Endodermal cell (in vitro differentiated cells): ENCODE measurements around the gene RIMBP3C. TPM values are rescaled to one million over a fixed set of nuclear protein-coding genes. Genes with fewer than 3 reads are reported as not detected.
A peak's percentile ranks its signal among the peaks of the same experiment; 100 is the strongest.

Experiments used
- DNase-seq: peaks from one replicate; pipeline ENCODE4 v3.0.0-alpha.2; 2017
- H3K27ac ChIP-seq: 2 replicates; pipeline ENCODE4 v1.5.1; 2013; ENCODE audit warnings: mild to moderate bottlenecking, low read depth, low read length, moderate library complexity
- H3K27me3 ChIP-seq: 2 replicates; pipeline ENCODE4 v1.6.1; 2013; ENCODE audit warnings: mild to moderate bottlenecking, low read length, moderate library complexity; ENCODE audit not compliant: insufficient read depth, control insufficient read depth, poor library complexity, severe bottlenecking
- H3K36me3 ChIP-seq: 2 replicates; pipeline ENCODE4 v1.7.0; 2013; ENCODE audit warnings: mild to moderate bottlenecking, low read length, moderate library complexity; ENCODE audit not compliant: control insufficient read depth, insufficient read depth
- H3K4me1 ChIP-seq: one replicate; pipeline ENCODE4 v1.7.0; 2013; ENCODE audit warnings: low read length; ENCODE audit not compliant: control insufficient read depth, insufficient read depth
- H3K4me3 ChIP-seq: 2 replicates; pipeline ENCODE4 v1.5.1; 2013; ENCODE audit warnings: mild to moderate bottlenecking, low read length, moderate library complexity
- H3K9ac ChIP-seq: 2 replicates; pipeline ENCODE4 v1.6.1; 2013; ENCODE audit warnings: mild to moderate bottlenecking, low read length, moderate library complexity; ENCODE audit not compliant: poor library complexity, severe bottlenecking; ENCODE audit errors: extremely low read depth
- H3K9me3 ChIP-seq: 2 replicates; pipeline ENCODE4 v1.6.1; 2013; ENCODE audit warnings: mild to moderate bottlenecking, low read length, moderate library complexity; ENCODE audit not compliant: control insufficient read depth
- H3K27ac Mint-ChIP-seq: 2 replicates; pipeline ENCODE4 v1.8.0; 2020; ENCODE audit warnings: mixed read lengths
- H3K27me3 Mint-ChIP-seq: 2 replicates; pipeline ENCODE4 v1.8.0; 2021; ENCODE audit warnings: mild to moderate bottlenecking, mixed read lengths; ENCODE audit not compliant: insufficient read depth
- H3K36me3 Mint-ChIP-seq: 2 replicates; pipeline ENCODE4 v1.8.0; 2020; ENCODE audit warnings: low read depth, mixed read lengths
- H3K4me1 Mint-ChIP-seq: 2 replicates; pipeline ENCODE4 v1.8.0; 2020; ENCODE audit warnings: mixed read lengths
- H3K4me3 Mint-ChIP-seq: 2 replicates; pipeline ENCODE4 v1.8.0; 2020; ENCODE audit warnings: mild to moderate bottlenecking, moderate library complexity, mixed read lengths
- H3K9me3 Mint-ChIP-seq: 2 replicates; pipeline ENCODE4 v1.8.0; 2020; ENCODE audit warnings: mild to moderate bottlenecking, mixed read lengths
- CTCF ChIP-seq: fragments of 200-600 bp; sonication (generic); conservative IDR thresholded peaks from 2 replicates; pipeline ENCODE4 v1.5.0; 2021; ENCODE audit warnings: antibody characterized with exemption, mild to moderate bottlenecking
- WGBS, 2 experiments: methylation state at CpG; one replicate each; pipeline versions ENCODE4 v1.1.5 to v1.1.7; 2013; ENCODE audit warnings: missing lambda C conversion rate in 2 of 2, mixed read lengths in 1 of 2; ENCODE audit not compliant: insufficient coverage in 1 of 2, insufficient read length in 1 of 2; 5-methylcytosine and 5-hydroxymethylcytosine counted together
- total RNA-seq, 2 donors: library from RNA; stranded (reverse); fragmentation: NEBNext Ultra II Directional in 1 of 2; extraction: Animal tissue kit (Norgen Biotek cat#: 25700) in 1 of 2; gene quantifications; 2 replicates in 1 of 2; 3 replicates in 1 of 2; pipeline ENCODE4 v1.2.1, GENCODE V29; 2021

The RIMBP3C gene
- total RNA-seq, 2 donors from 2014 or later: 0.53 to 0.75 TPM

GRCh38 chr22:21594865-21595452 lies 43.7 kb upstream of the RIMBP3C start:
- H3K4me3 ChIP-seq: no peak overlapping the region
- Mint-ChIP-seq H3K9me3 (no peaks in the 10 kb centered on the region), H3K27me3 (no peaks in the 10 kb centered on the region), H3K36me3 (peaks cover 59% of the 10 kb centered on the region), H3K4me1 (peaks cover 10% of the 10 kb centered on the region), H3K27ac (no peak overlapping the region), H3K4me3 (no peak overlapping the region)
- 97 to 100% methylated on average over 2 to 5 of the region's 5 CpGs for WGBS, 2 experiments
- no peak overlapping the region for H3K27ac ChIP-seq
- no peak for TF ChIP-seq CTCF
- no peaks in the 10 kb centered on the region for H3K9me3 ChIP-seq
- no peak overlapping the region for H3K9ac ChIP-seq
- H3K4me1 ChIP-seq: no peaks in the 10 kb centered on the region
- DNase-seq: no peak
- H3K36me3 ChIP-seq: peaks cover 75% of the 10 kb centered on the region
- no peaks in the 10 kb centered on the region for H3K27me3 ChIP-seq

- Mint-ChIP-seq H3K4me1 (peaks cover 12% of the 10 kb centered on the region), H3K4me3 (no peak overlapping the region), H3K36me3 (peaks cover 58% of the 10 kb centered on the region), H3K9me3 (no peaks in the 10 kb centered on the region), H3K27ac (peak overlapping the region; percentile 1), H3K27me3 (no peaks in the 10 kb centered on the region)
- peak; percentile 82 for TF ChIP-seq CTCF
- Histone ChIP-seq H3K27ac (no peak overlapping the region), H3K36me3 (peaks cover 73% of the 10 kb centered on the region), H3K9ac (no peak overlapping the region), H3K4me1 (no peaks in the 10 kb centered on the region), H3K4me3 (no peak overlapping the region), H3K27me3 (no peaks in the 10 kb centered on the region), H3K9me3 (no peaks in the 10 kb centered on the region)
- DNase-seq: peak; percentile 83
- WGBS, 2 experiments: 84 to 86% methylated on average over 6 to 11 of the region's 11 CpGs
Observed at GRCh38 chr22:21593406-21594232, 42.4 kb upstream of the RIMBP3C start.

- Mint-ChIP-seq H3K4me1 (peaks cover 12% of the 10 kb centered on the region), H3K36me3 (peaks cover 61% of the 10 kb centered on the region), H3K4me3 (no peak overlapping the region), H3K9me3 (no peaks in the 10 kb centered on the region), H3K27ac (no peak overlapping the region), H3K27me3 (no peaks in the 10 kb centered on the region)
- WGBS, 2 experiments: 100% methylated on average over 2 to 3 of the region's 3 CpGs
- no peaks in the 10 kb centered on the region for H3K4me1 ChIP-seq
- H3K9ac ChIP-seq: no peak overlapping the region
- no peak overlapping the region for H3K4me3 ChIP-seq
- DNase-seq: no peak
- no peak overlapping the region for H3K27ac ChIP-seq
- H3K27me3 ChIP-seq: no peaks in the 10 kb centered on the region
- H3K9me3 ChIP-seq: no peaks in the 10 kb centered on the region
- H3K36me3 ChIP-seq: peaks cover 69% of the 10 kb centered on the region
- no peak for TF ChIP-seq CTCF
Observed at GRCh38 chr22:21592422-21592821, 41.2 kb upstream of the RIMBP3C start.
